Neural crest cell (in vitro differentiated cells): ENCODE measurements around the gene PVR. TPM values are rescaled to one million over a fixed set of nuclear protein-coding genes. Genes with fewer than 3 reads are reported as not detected.

Source experiments
- DNase-seq: peaks from one replicate; pipeline ENCODE4 v3.0.0; 2021; ENCODE audit warnings: low read depth, mixed read lengths, low spot score
- H3K27ac Mint-ChIP-seq: one replicate; pipeline ENCODE4 v1.8.0; 2021; ENCODE audit warnings: mild to moderate bottlenecking, mixed read lengths; ENCODE audit not compliant: unreplicated experiment
- H3K27me3 Mint-ChIP-seq: 2 replicates; pipeline ENCODE4 v1.8.0; 2021; ENCODE audit warnings: low read depth, mild to moderate bottlenecking, mixed read lengths
- H3K36me3 Mint-ChIP-seq: 2 replicates; pipeline ENCODE4 v1.8.0; 2021; ENCODE audit warnings: low read depth, mild to moderate bottlenecking, mixed read lengths
- H3K4me1 Mint-ChIP-seq: 2 replicates; pipeline ENCODE4 v1.8.0; 2021; ENCODE audit warnings: mixed read lengths
- H3K4me3 Mint-ChIP-seq: one replicate; pipeline ENCODE4 v1.8.0; 2021; ENCODE audit warnings: mild to moderate bottlenecking, mixed read lengths
- H3K9me3 Mint-ChIP-seq: 2 replicates; pipeline ENCODE4 v1.8.0; 2021; ENCODE audit warnings: mixed read lengths
- CTCF ChIP-seq: fragments of 200-600 bp; sonication (generic); conservative IDR thresholded peaks from 2 replicates; pipeline ENCODE4 v1.5.0; 2021; ENCODE audit warnings: antibody characterized with exemption, mild to moderate bottlenecking
- total RNA-seq: library from RNA; stranded (reverse); gene quantifications from 2 replicates; pipeline ENCODE4 v1.2.1, GENCODE V29; 2021

Gene PVR
- total RNA-seq, 1 donor from 2014 or later: 20.4 TPM

- Mint-ChIP-seq H3K36me3 (no peaks in the 10 kb centered on the region), H3K27me3 (peaks cover 14% of the 10 kb centered on the region), H3K27ac (no peak overlapping the region), H3K4me1 (peaks cover 4% of the 10 kb centered on the region), H3K9me3 (no peaks in the 10 kb centered on the region), H3K4me3 (peak overlapping the region; percentile 51)
- no peak for TF ChIP-seq CTCF
- no peak for DNase-seq
Measured at GRCh38 chr19:44642377-44642776, 1.3 kb upstream of the PVR start.

GRCh38 chr19:44644402-44645016, 799 bp downstream of the PVR start:
- no peak for TF ChIP-seq CTCF
- peak overlapping the region; percentile 93 for H3K4me3 Mint-ChIP-seq
- H3K27ac Mint-ChIP-seq: peak overlapping the region; percentile 90
- peaks cover 14% of the 10 kb centered on the region for H3K27me3 Mint-ChIP-seq
- H3K4me1 Mint-ChIP-seq: peaks cover 4% of the 10 kb centered on the region
- DNase-seq: peak; percentile 18
- no peaks in the 10 kb centered on the region for H3K9me3 Mint-ChIP-seq
- H3K36me3 Mint-ChIP-seq: no peaks in the 10 kb centered on the region

GRCh38 chr19:44645407-44646048, 1.8 kb downstream of the PVR start:
- no peak overlapping the region for H3K27ac Mint-ChIP-seq
- DNase-seq: no peak
- no peaks in the 10 kb centered on the region for H3K9me3 Mint-ChIP-seq
- H3K27me3 Mint-ChIP-seq: peaks cover 14% of the 10 kb centered on the region
- no peaks in the 10 kb centered on the region for H3K36me3 Mint-ChIP-seq
- H3K4me3 Mint-ChIP-seq: no peak overlapping the region
- peaks cover 4% of the 10 kb centered on the region for H3K4me1 Mint-ChIP-seq
- TF ChIP-seq CTCF: no peak

DNA sequence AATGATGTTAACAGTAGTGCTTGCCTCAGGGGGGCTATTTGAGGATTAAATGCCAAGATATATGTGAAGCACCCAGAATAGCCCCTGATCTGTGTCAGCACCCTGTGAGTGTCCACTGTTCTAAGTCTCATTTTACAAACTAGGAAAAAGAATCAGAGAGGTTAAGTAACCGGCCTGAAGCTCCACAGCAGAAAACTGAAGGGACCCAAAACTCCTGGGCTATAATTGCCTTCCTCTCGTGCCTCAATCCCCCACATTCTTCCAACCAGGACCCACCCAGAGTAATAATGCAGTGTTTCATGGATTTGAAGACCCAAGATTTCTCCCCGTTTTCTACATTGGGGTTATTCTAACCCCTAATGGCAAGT, 2.3 kb downstream of the PVR start:
- Mint-ChIP-seq H3K4me1 (peaks cover 4% of the 10 kb centered on the region), H3K4me3 (peak overlapping the region; percentile 35), H3K36me3 (peaks cover 1% of the 10 kb centered on the region), H3K9me3 (no peaks in the 10 kb centered on the region), H3K27ac (no peak overlapping the region), H3K27me3 (peaks cover 14% of the 10 kb centered on the region)
- TF ChIP-seq CTCF: no peak
- no peak for DNase-seq

DNA sequence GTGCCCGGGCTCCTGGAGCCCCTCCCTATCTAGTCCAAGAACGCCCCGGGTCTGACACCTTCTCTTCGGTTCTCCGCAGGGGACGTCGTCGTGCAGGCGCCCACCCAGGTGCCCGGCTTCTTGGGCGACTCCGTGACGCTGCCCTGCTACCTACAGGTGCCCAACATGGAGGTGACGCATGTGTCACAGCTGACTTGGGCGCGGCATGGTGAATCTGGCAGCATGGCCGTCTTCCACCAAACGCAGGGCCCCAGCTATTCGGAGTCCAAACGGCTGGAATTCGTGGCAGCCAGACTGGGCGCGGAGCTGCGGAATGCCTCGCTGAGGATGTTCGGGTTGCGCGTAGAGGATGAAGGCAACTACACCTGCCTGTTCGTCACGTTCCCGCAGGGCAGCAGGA, 3.4 kb downstream of the PVR start:
- H3K27me3 Mint-ChIP-seq: peaks cover 6% of the 10 kb centered on the region
- TF ChIP-seq CTCF: no peak
- no peak overlapping the region for H3K4me3 Mint-ChIP-seq
- DNase-seq: no peak
- H3K36me3 Mint-ChIP-seq: peaks cover 7% of the 10 kb centered on the region
- H3K27ac Mint-ChIP-seq: no peak overlapping the region
- peaks cover 4% of the 10 kb centered on the region for H3K4me1 Mint-ChIP-seq
- H3K9me3 Mint-ChIP-seq: no peaks in the 10 kb centered on the region
